SK-N-SH treated with all-trans-retinoic acid at 6 μM for 48 hours (cell line): Measurements from ENCODE around the gene KCTD5.

ENCODE experiments used
- BACH2 ChIP-seq: fragments of 250-450 bp; sonication (Bioruptor Pico); IDR thresholded peaks from 2 replicates; pipeline ENCODE4 v1.9.0; 2021; ENCODE audit warnings: mild to moderate bottlenecking, borderline replicate concordance
- GLIS3 ChIP-seq: fragments of 250-450 bp; sonication (Bioruptor Pico); IDR thresholded peaks from 2 replicates; pipeline ENCODE4 v1.5.0; 2020; ENCODE audit warnings: mild to moderate bottlenecking, moderate library complexity
- OSR1 ChIP-seq: fragments of 250-450 bp; sonication (Bioruptor Pico); IDR thresholded peaks from 2 replicates; pipeline ENCODE4 v1.8.0; 2022; ENCODE audit warnings: moderate library complexity, mild to moderate bottlenecking, inconsistent platforms
- RARB ChIP-seq: fragments of 250-450 bp; sonication (Bioruptor Pico); IDR thresholded peaks from 2 replicates; pipeline ENCODE4 v1.8.0; 2021; ENCODE audit warnings: mild to moderate bottlenecking, moderate library complexity
- SNAI2 ChIP-seq: fragments of 250-450 bp; sonication (Bioruptor Pico); IDR thresholded peaks from 2 replicates; pipeline ENCODE4 v1.5.0; 2020; ENCODE audit warnings: mild to moderate bottlenecking, moderate library complexity
- ZC3H10 ChIP-seq: fragments of 250-450 bp; sonication (Bioruptor Pico); IDR thresholded peaks from 2 replicates; pipeline ENCODE4 v1.5.1; 2021; ENCODE audit warnings: mild to moderate bottlenecking, moderate library complexity
- ZFP3 ChIP-seq: fragments of 250-450 bp; sonication (Bioruptor Pico); IDR thresholded peaks from 2 replicates; pipeline ENCODE4 v1.5.0; 2020; ENCODE audit warnings: mild to moderate bottlenecking, moderate library complexity
- ZFP30 ChIP-seq: fragments of 450-650 bp; formaldehyde crosslinking; IDR thresholded peaks from 2 replicates; pipeline ENCODE4 v1.5.0; 2022; ENCODE audit warnings: mild to moderate bottlenecking, moderate library complexity
- ZNF70 ChIP-seq: fragments of 450-650 bp; formaldehyde crosslinking; IDR thresholded peaks from 2 replicates; pipeline ENCODE4 v1.5.0; 2020; ENCODE audit warnings: mild to moderate bottlenecking, moderate library complexity
- ZNF8 ChIP-seq: fragments of 450-650 bp; formaldehyde crosslinking; IDR thresholded peaks from 2 replicates; pipeline ENCODE4 v1.5.0; 2020; ENCODE audit warnings: mild to moderate bottlenecking, moderate library complexity
- TF ChIP-seq, protein P1 (sequence below): fragments of 250-450 bp; sonication (Bioruptor Pico); IDR thresholded peaks from 2 replicates; pipeline ENCODE4 v1.8.0; 2020; ENCODE audit warnings: mild to moderate bottlenecking, moderate library complexity, borderline replicate concordance
- TF ChIP-seq, protein P2 (sequence below): fragments of 250-450 bp; sonication (Bioruptor Pico); IDR thresholded peaks from 2 replicates; pipeline ENCODE4 v1.5.1; 2021; ENCODE audit warnings: mild to moderate bottlenecking, moderate library complexity
- TF ChIP-seq, protein P3 (sequence below): fragments of 250-450 bp; sonication (Bioruptor Pico); IDR thresholded peaks from 2 replicates; pipeline ENCODE4 v1.5.1; 2020; ENCODE audit warnings: low read depth, mild to moderate bottlenecking, moderate library complexity

DNA sequence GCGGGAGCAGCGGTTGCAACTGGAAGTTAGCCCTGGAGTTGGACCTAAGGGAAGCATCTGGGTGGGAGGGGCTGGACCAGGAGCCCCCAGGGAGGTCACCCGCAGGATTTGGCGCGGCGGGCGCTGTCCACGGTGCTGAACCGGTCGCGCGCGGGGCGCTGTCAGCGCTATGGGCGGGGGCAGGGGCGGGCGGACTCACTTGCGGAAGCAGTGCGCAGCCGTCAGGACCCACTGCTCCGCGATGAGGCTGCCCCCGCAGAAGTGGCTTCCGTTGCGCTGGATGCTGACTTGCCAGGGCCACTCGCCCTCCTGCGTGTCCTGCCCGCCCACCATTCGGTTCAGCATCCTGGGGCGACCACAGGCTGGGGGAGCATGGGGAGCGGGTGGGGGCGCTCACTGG is 33.2 kb downstream of the KCTD5 start:
- TF ChIP-seq, protein P1, sequence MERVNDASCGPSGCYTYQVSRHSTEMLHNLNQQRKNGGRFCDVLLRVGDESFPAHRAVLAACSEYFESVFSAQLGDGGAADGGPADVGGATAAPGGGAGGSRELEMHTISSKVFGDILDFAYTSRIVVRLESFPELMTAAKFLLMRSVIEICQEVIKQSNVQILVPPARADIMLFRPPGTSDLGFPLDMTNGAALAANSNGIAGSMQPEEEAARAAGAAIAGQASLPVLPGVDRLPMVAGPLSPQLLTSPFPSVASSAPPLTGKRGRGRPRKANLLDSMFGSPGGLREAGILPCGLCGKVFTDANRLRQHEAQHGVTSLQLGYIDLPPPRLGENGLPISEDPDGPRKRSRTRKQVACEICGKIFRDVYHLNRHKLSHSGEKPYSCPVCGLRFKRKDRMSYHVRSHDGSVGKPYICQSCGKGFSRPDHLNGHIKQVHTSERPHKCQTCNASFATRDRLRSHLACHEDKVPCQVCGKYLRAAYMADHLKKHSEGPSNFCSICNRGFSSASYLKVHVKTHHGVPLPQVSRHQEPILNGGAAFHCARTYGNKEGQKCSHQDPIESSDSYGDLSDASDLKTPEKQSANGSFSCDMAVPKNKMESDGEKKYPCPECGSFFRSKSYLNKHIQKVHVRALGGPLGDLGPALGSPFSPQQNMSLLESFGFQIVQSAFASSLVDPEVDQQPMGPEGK: no peak
- no peak for TF ChIP-seq SNAI2
- no peak for TF ChIP-seq RARB (CRISPR knock-in tag)
- TF ChIP-seq, protein P2, sequence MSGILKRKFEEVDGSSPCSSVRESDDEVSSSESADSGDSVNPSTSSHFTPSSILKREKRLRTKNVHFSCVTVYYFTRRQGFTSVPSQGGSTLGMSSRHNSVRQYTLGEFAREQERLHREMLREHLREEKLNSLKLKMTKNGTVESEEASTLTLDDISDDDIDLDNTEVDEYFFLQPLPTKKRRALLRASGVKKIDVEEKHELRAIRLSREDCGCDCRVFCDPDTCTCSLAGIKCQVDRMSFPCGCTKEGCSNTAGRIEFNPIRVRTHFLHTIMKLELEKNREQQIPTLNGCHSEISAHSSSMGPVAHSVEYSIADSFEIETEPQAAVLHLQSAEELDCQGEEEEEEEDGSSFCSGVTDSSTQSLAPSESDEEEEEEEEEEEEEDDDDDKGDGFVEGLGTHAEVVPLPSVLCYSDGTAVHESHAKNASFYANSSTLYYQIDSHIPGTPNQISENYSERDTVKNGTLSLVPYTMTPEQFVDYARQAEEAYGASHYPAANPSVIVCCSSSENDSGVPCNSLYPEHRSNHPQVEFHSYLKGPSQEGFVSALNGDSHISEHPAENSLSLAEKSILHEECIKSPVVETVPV (CRISPR knock-in tag): no peak
- no peak for TF ChIP-seq ZC3H10 (CRISPR knock-in tag)
- no peak for TF ChIP-seq BACH2 (CRISPR knock-in tag)
- TF ChIP-seq OSR1 (CRISPR knock-in tag): no peak
- TF ChIP-seq GLIS3: no peak
- TF ChIP-seq, protein P3, sequence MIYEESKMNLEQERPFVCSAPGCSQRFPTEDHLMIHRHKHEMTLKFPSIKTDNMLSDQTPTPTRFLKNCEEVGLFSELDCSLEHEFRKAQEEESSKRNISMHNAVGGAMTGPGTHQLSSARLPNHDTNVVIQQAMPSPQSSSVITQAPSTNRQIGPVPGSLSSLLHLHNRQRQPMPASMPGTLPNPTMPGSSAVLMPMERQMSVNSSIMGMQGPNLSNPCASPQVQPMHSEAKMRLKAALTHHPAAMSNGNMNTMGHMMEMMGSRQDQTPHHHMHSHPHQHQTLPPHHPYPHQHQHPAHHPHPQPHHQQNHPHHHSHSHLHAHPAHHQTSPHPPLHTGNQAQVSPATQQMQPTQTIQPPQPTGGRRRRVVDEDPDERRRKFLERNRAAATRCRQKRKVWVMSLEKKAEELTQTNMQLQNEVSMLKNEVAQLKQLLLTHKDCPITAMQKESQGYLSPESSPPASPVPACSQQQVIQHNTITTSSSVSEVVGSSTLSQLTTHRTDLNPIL (CRISPR knock-in tag): no peak
- no peak for TF ChIP-seq ZFP30
- TF ChIP-seq ZNF70 (CRISPR knock-in tag): no peak
- no peak for TF ChIP-seq ZNF8 (CRISPR knock-in tag)
- TF ChIP-seq ZFP3 (CRISPR knock-in tag): no peak
